ENCODE measurements around the gene KDF1.
"Not testable (repeated sequence)": the region's sequence is repeated elsewhere in the genome, so short reads cannot be mapped to it uniquely, and the experiment has no call there.

Gene KDF1

GRCh38 chr1:26956321-26956720, 3.9 kb downstream of the KDF1 start:
- DNase-seq (ENCODE audit: low spot score) = no peak

- DNase-seq (ENCODE audit: low spot score) = no peak
Measured at GRCh38 chr1:26953374-26953773, 6.9 kb downstream of the KDF1 start.

- DNase-seq (ENCODE audit: low spot score) = no peak
Measured at GRCh38 chr1:26951821-26952497, 8.3 kb downstream of the KDF1 start.

DNA sequence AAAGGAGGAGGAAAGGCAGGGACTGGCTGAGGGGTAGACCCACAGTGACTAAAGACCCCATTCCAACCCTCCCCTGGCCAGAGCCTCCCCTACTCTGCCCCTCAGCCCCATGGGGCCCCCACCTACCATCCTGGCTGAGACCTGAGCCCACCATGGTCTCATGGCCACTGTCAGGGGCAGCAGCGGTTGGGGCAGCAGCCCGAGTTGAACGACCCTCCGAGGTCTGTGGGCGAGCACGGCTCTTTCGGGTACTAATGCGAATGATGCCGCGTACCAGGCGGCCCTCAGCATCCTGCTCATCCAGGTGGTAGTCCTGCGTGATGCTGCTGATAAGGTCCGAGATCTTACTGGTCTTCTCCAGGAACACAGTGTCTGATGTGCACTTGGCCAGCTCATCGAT, 9.1 kb downstream of the KDF1 start:
- DNase-seq (ENCODE audit: low spot score) = no peak

- no peak for DNase-seq (ENCODE audit: low spot score)
Measured at GRCh38 chr1:26950602-26951001, 9.7 kb downstream of the KDF1 start.

DNA sequence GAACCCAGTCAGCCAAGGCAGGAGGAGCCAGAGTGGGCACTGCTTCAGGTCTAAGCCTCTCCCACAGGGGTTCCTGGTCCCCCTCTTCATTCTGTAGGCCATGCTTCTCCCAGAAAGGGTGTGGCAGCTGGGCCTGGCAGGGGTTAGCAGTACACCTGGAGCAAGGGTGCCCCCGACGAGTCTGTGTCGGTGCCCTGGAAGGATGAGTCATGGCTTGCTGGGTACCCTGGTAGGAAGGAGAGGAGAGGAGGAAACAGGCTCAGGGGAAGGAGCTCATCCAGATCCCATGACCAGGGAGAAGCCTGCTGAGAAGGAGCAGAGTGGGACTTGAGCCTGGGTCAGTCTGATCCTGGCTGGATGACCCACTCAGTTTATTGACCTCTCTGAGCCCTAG, 10.3 kb downstream of the KDF1 start:
- peak; percentile 20 for DNase-seq (ENCODE audit: low spot score)

DNA sequence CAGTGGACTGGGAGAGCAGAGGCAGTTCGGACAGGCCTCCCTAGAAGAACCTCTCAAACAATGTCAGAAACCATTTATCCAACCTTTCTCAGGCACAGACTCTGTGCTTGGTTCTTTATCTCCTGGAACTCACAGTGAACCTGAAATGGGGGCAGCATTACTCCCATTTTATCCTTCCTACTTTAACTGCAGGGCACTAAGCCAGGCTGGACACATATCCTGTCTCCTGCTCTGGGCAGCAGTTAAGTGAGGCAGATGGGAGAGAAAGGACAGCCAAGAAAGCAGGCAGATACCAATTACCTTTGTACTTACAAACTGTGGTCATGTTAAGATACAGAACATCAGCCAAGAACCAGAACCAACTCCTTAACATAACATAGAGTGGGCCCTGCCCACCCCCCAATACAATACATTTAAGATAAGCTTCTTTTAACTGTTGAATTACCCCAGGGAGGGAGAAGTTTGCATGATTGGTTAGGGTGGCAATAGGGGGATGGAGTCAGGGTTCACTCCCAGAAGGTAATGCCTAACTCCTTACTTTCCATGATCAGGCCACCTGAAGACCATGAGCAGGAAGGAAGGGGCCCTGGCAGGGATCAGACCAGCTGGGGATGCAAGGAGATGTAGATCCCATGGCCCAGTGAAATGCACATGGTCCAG, 10.9 kb downstream of the KDF1 start:
- DNase-seq (ENCODE audit: low spot score) = no peak

DNA sequence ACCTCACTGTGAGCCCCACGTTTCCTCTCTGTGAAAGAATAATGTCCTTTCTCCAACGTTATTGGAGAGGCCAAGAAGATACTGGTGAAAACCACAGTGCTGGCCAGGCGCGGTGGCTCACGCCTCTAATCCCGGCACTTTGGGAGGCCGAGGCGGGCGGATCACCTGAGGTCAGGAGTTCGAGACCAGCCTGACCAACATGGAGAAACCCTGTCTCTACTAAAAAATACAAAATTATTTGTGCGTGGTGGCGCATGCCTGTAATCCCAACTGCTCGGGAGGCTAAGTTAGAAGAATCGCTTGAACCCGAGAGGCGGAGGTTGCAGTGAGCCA, 11.6 kb downstream of the KDF1 start:
- DNase-seq (ENCODE audit: low spot score) = not testable (repeated sequence)

DNA sequence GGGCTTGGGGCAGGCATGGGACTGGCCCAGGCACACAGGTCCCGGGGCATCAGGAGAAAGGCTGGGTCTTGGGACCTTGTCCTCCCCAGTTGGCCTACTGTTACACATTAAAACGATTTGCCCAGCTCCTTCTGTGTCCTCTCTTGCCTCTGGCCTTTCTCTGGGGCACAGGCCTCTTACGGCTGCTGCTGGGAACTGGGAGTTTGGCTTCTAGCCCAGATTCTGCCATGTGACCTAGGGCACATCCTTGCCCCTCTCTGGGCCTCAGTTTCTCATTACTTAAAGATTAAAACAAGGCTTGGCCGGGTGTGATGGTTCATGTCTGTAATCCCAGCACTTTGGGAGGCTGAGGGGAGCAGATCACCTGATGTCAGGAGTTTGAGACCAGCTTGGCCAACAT, 14.0 kb downstream of the KDF1 start:
- no peak for DNase-seq (ENCODE audit: low spot score)

GRCh38 chr1:26945728-26946127, 14.5 kb downstream of the KDF1 start:
- DNase-seq (ENCODE audit: low spot score) = no peak

- no peak for DNase-seq (ENCODE audit: low spot score)
Measured at GRCh38 chr1:26945138-26945537, 15.1 kb downstream of the KDF1 start.

DNA sequence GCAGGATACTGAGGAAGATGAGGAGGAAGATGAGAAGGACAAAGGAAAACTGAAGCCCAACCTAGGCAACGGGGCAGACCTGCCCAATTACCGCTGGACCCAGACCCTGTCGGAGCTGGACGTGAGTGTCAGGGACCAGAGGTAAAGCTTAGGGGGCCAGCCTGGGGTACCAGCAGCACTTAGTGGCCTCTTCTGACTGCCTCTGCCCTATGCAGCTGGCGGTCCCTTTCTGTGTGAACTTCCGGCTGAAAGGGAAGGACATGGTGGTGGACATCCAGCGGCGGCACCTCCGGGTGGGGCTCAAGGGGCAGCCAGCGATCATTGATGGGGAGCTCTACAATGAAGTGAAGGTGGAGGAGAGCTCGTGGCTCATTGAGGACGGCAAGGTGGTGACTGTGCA, 17.6 kb downstream of the KDF1 start:
- no peak for DNase-seq (ENCODE audit: low spot score)

DNA sequence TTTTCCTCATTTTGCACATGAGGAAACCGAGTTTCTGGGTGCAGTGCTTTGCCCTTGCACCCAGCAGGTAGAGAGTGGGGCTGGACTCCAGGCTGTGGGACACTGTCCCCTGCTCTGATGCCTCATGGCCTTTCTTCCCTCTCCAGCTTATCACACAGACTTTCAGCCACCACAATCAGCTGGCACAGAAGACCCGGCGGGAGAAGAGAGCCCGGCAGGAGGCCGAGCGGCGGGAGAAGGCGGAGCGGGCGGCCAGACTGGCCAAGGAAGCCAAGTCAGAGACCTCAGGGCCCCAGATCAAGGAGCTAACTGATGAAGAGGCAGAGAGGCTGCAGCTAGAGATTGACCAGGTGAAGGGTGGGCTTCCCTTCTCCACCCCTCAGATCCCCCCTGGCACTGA, 19.0 kb downstream of the KDF1 start:
- DNase-seq (ENCODE audit: low spot score) = no peak

GRCh38 chr1:26938659-26939025, 21.6 kb downstream of the KDF1 start:
- DNase-seq (ENCODE audit: low spot score) = no peak

GRCh38 chr1:26938004-26938658, 22.1 kb downstream of the KDF1 start:
- no peak for DNase-seq (ENCODE audit: low spot score)

DNA sequence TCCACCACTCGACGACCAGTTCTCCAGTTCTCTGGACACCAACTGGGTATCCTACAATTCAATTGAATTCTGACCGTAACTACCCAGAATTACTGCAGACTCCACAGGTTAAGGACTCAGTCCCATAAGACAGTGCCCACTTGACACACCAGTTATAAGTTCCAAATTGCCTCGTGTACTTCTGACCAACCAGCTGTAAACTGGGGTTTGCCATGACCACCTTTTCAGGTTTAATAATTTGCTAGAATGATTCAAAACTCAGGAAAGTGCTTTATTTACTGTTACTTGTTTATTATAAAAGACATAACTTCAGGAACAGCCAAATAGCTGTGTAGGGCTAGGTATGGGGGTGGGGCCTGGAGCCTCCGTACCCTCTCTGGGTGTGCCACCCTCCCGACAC, 23.4 kb downstream of the KDF1 start:
- DNase-seq (ENCODE audit: low spot score) = no peak

DNA sequence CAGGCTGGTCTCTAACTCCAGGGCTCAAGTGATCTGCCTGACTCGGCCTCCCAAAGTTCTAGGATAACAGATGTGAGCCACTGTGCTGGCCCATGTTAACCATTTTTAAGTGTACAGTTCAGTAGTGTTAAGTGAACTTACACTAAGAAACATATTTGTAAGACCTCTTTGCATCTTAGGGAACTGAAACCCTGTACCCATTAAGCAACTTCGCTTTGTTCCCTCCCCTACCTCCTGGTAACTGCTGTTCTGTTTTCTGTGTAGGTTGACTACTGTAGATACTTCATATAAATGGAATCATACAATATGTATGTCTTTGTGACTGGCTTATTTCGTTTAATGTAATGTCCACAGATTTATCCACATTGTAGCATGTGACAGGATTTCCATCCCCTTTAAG, 27.7 kb downstream of the KDF1 start:
- DNase-seq (ENCODE audit: low spot score) = no peak

- peak; percentile 32 for DNase-seq (ENCODE audit: low spot score)
Measured at GRCh38 chr1:26923711-26924110, 36.6 kb downstream of the KDF1 start.

GRCh38 chr1:26922901-26923300, 37.4 kb downstream of the KDF1 start:
- peak; percentile 62 for DNase-seq (ENCODE audit: low spot score)

DNA sequence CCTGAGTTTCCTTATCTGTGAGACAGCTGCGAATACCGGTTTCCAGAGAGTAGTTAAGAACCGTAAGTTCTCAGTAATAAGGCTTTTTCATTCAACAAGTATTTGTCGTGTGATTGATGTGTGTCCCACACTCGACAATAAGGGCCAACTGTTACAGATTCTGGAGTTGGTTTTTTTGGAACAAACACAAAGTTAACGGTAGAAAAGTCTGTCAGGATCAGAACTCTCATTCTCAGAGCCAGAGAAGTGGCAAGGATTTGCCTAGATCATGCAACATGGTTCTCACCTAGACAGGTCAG, 37.9 kb downstream of the KDF1 start:
- DNase-seq (ENCODE audit: low spot score) = no peak

GRCh38 chr1:26921540-26922430, 38.5 kb downstream of the KDF1 start, which contains the start of gene NUDC:
NUDC (plus strand) TSS chr1:26921743; CDS start chr1:26921849, 106 bp downstream.
- DNase-seq (ENCODE audit: low spot score) = peak; percentile 98

- no peak for DNase-seq (ENCODE audit: low spot score)
Measured at GRCh38 chr1:26921126-26921539, 39.1 kb downstream of the KDF1 start.

All from kidney tubule cell (primary cell).